Left ventricle myocardium superior (tissue), 1 donor: ENCODE results near the gene TBC1D5. TPM values are rescaled to one million over a fixed set of nuclear protein-coding genes. Genes with fewer than 3 reads are reported as not detected.
"Not testable (repeated sequence)": the region's sequence is repeated elsewhere in the genome, so short reads cannot be mapped to it uniquely, and the experiment has no call there.

ENCODE experiments used
- ATAC-seq: fragments of 200-7000 bp; cut with Tn5 transposase; one replicate; pipeline ENCODE4 v1.9.1; 2020; ENCODE audit warnings: mild to moderate bottlenecking, moderate library complexity
- DNase-seq: peaks from one replicate; pipeline ENCODE4 v3.0.0-alpha.2; 2020
- intact Hi-C: fragments of 100-400 bp; cut with micrococcal nuclease; formaldehyde crosslinking; loops from one replicate; pipeline ENCODE4 v1.11.0; 2022
- total RNA-seq: library from RNA; stranded (reverse); fragmentation: NEBNext Ultra II Directional; extraction: Animal tissue kit (Norgen Biotek cat#: 25700); gene quantifications from one replicate; pipeline ENCODE4 v1.2.1, GENCODE V29; 2021
- donor health status: DM: no; HTN: yes; CAD: no; lungs with severe emphysema.

TBC1D5 gene
- total RNA-seq, 1 donor from 2014 or later = 27.1 TPM

- DNase-seq = no peak
- no peak for ATAC-seq
- intact Hi-C loops = no loop called here
These were observed 164.5 kb downstream of the TBC1D5 start for GRCh38 chr3:17577796-17578520.

GRCh38 chr3:17573396-17573795 is 169.0 kb downstream of the TBC1D5 start:
- ATAC-seq = no peak

GRCh38 chr3:17571686-17572085 is 170.7 kb downstream of the TBC1D5 start:
- DNase-seq = no peak
- intact Hi-C loops = no loop called here
- no peak for ATAC-seq

More at GRCh38 chr3:17573396-17573795, 169.0 kb downstream of the TBC1D5 start:
- DNase-seq = no peak
- intact Hi-C loops = no loop called here

- ATAC-seq (no peak), DNase-seq (no peak)
- intact Hi-C loops = no loop called here
These were observed 179.6 kb downstream of the TBC1D5 start for GRCh38 chr3:17562845-17563244.

GRCh38 chr3:17558565-17558964 is 183.9 kb downstream of the TBC1D5 start:
- no peak for DNase-seq
- intact Hi-C loops = no loop called here
- no peak for ATAC-seq

- DNase-seq = no peak
- intact Hi-C loops = no loop called here
- ATAC-seq = no peak
These were observed 184.5 kb downstream of the TBC1D5 start for GRCh38 chr3:17557749-17558463.

GRCh38 chr3:17555525-17555924 is 186.9 kb downstream of the TBC1D5 start:
- DNase-seq (no peak), ATAC-seq (no peak)
- intact Hi-C loops = no loop called here

GRCh38 chr3:17554078-17554477 is 188.4 kb downstream of the TBC1D5 start:
- no peak for ATAC-seq
- intact Hi-C loops = no loop called here

GRCh38 chr3:17553080-17553479 is 189.4 kb downstream of the TBC1D5 start:
- ATAC-seq (peak; percentile 97), DNase-seq (no peak)
- intact Hi-C loops = no loop called here

More at GRCh38 chr3:17554078-17554477, 188.4 kb downstream of the TBC1D5 start:
- no peak for DNase-seq

GRCh38 chr3:17552351-17552750 is 190.1 kb downstream of the TBC1D5 start:
- peak; percentile 58 for ATAC-seq
- no peak for DNase-seq
- intact Hi-C loops = no loop called here

- ATAC-seq = no peak
- DNase-seq = no peak
- intact Hi-C loops = no loop called here
These were observed 190.5 kb downstream of the TBC1D5 start for GRCh38 chr3:17551895-17552294.

- DNase-seq = no peak
- no peak for ATAC-seq
- intact Hi-C loops = no loop called here
These were observed 191.1 kb downstream of the TBC1D5 start for GRCh38 chr3:17551333-17551732.

GRCh38 chr3:17550624-17551023 is 191.8 kb downstream of the TBC1D5 start:
- intact Hi-C loops = no loop called here

GRCh38 chr3:17546500-17547255 is 195.8 kb downstream of the TBC1D5 start:
- ATAC-seq (no peak), DNase-seq (peak; percentile 47)
- intact Hi-C loops = no loop called here

More at GRCh38 chr3:17550624-17551023, 191.8 kb downstream of the TBC1D5 start:
- no peak for DNase-seq
- no peak for ATAC-seq

- ATAC-seq (no peak), DNase-seq (no peak)
- intact Hi-C loops = no loop called here
These were observed 197.8 kb downstream of the TBC1D5 start for GRCh38 chr3:17544632-17545031.

- intact Hi-C loops = no loop called here
- DNase-seq (no peak), ATAC-seq (no peak)
These were observed 199.8 kb downstream of the TBC1D5 start for GRCh38 chr3:17542591-17542990.

GRCh38 chr3:17539436-17539835 is 203.0 kb downstream of the TBC1D5 start:
- intact Hi-C loops = no loop called here
- DNase-seq (no peak), ATAC-seq (no peak)

GRCh38 chr3:17535274-17535673 is 207.2 kb downstream of the TBC1D5 start:
- DNase-seq = no peak
- peak; percentile 64 for ATAC-seq
- intact Hi-C loops = no loop called here

- ATAC-seq = not testable (repeated sequence)
These were observed 210.0 kb downstream of the TBC1D5 start for GRCh38 chr3:17532446-17532845.

GRCh38 chr3:17529677-17530076 is 212.8 kb downstream of the TBC1D5 start:
- no peak for DNase-seq

More at GRCh38 chr3:17532446-17532845, 210.0 kb downstream of the TBC1D5 start:
- intact Hi-C loops, DNase-seq: not testable (repeated sequence)

More at GRCh38 chr3:17529677-17530076, 212.8 kb downstream of the TBC1D5 start:
- no peak for ATAC-seq
- intact Hi-C loops = no loop called here
